CD14-positive monocyte (primary cell): ENCODE measurements around the gene FBF1. TPM values are rescaled to one million over a fixed set of nuclear protein-coding genes. Genes with fewer than 3 reads are reported as not detected.

Experiments used
- DNase-seq, 3 donors: peaks; one replicate each; pipeline ENCODE4 v3.0.0-alpha.2; 2011 to 2022
- H2AFZ ChIP-seq: 2 replicates; pipeline ENCODE4 v1.6.0; 2012; ENCODE audit warnings: mild to moderate bottlenecking, low read depth, low read length, inconsistent platforms; ENCODE audit not compliant: insufficient read depth, poor library complexity, severe bottlenecking
- H3K27ac ChIP-seq, 2 donors: 1 replicate in 1 of 2; 2 replicates in 1 of 2; pipeline ENCODE4 v1.5.1; 2012 to 2013; ENCODE audit warnings: low read length in 2 of 2, control low read depth in 1 of 2, inconsistent platforms in 1 of 2, low read depth in 1 of 2, mild to moderate bottlenecking in 1 of 2
- H3K27me3 ChIP-seq, 2 donors: one replicate each; pipeline versions ENCODE4 v1.6.0 to v1.6.1; 2011 to 2013; ENCODE audit warnings: low read length in 2 of 2; ENCODE audit not compliant: control insufficient read depth in 2 of 2, insufficient read depth in 2 of 2
- H3K36me3 ChIP-seq, 2 donors: replicated peaks in 1 of 2; 1 replicate in 1 of 2; 2 replicates in 1 of 2; pipeline versions ENCODE4 v1.5.1 to v1.6.1; 2012 to 2013; ENCODE audit warnings: low read length in 2 of 2, control low read depth in 1 of 2, inconsistent platforms in 1 of 2, mild to moderate bottlenecking in 1 of 2; ENCODE audit not compliant: insufficient read depth in 2 of 2, control insufficient read depth in 1 of 2
- H3K4me1 ChIP-seq, 2 donors: 1 replicate in 1 of 2; 2 replicates in 1 of 2; pipeline versions ENCODE4 v1.5.1 to v1.6.1; 2012 to 2013; ENCODE audit warnings: low read length in 2 of 2, control low read depth in 1 of 2, inconsistent platforms in 1 of 2, mild to moderate bottlenecking in 1 of 2, moderate library complexity in 1 of 2; ENCODE audit not compliant: insufficient read depth in 2 of 2, control insufficient read depth in 1 of 2
- H3K4me2 ChIP-seq: replicated peaks from 2 replicates; pipeline ENCODE3; 2012; ENCODE audit warnings: low read length, moderate library complexity, mild to moderate bottlenecking; ENCODE audit not compliant: poor library complexity, severe bottlenecking; ENCODE audit errors: extremely low read depth
- H3K4me3 ChIP-seq, 3 experiments: fragments of 200-600 bp in 1 of 3; sonication (generic) in 1 of 3; replicated peaks in 1 of 3; 1 replicate in 2 of 3; 2 replicates in 1 of 3; pipeline ENCODE4 v1.5.1; 2011 to 2013; ENCODE audit warnings: low read length in 3 of 3, mild to moderate bottlenecking in 3 of 3, control low read depth in 2 of 3, low read depth in 2 of 3, inconsistent platforms in 1 of 3, moderate library complexity in 1 of 3
- H3K79me2 ChIP-seq: 2 replicates; pipeline ENCODE4 v1.6.0; 2012; ENCODE audit warnings: mild to moderate bottlenecking, control low read depth, inconsistent platforms, low read length, moderate library complexity; ENCODE audit not compliant: insufficient read depth
- H3K9ac ChIP-seq: 2 replicates; pipeline ENCODE4 v1.6.0; 2017; ENCODE audit warnings: low read length, mild to moderate bottlenecking; ENCODE audit not compliant: insufficient read depth, poor library complexity, severe bottlenecking
- H3K9me3 ChIP-seq, 2 donors: replicated peaks in 1 of 2; 1 replicate in 1 of 2; 2 replicates in 1 of 2; pipeline versions ENCODE4 v1.5.1 to v1.6.1; 2012 to 2013; ENCODE audit warnings: low read length in 2 of 2, control low read depth in 1 of 2; ENCODE audit not compliant: control insufficient read depth in 1 of 2, insufficient read depth in 1 of 2
- H4K20me1 ChIP-seq: 2 replicates; pipeline ENCODE4 v1.6.0; 2012; ENCODE audit warnings: mild to moderate bottlenecking, low read length, control low read depth, moderate library complexity; ENCODE audit not compliant: insufficient read depth
- H3K27ac Mint-ChIP-seq, 7 donors: one replicate each; pipeline ENCODE4 v1.8.0; 2020; ENCODE audit warnings: mild to moderate bottlenecking in 7 of 7, mixed read lengths in 7 of 7, moderate library complexity in 6 of 7, inconsistent platforms in 2 of 7
- H3K27me3 Mint-ChIP-seq, 3 donors: one replicate each; pipeline ENCODE4 v1.8.0; 2021 to 2022; ENCODE audit warnings: low read depth in 3 of 3, mild to moderate bottlenecking in 3 of 3, mixed read lengths in 3 of 3, moderate library complexity in 3 of 3, inconsistent platforms in 1 of 3
- H3K36me3 Mint-ChIP-seq, 2 donors: one replicate each; pipeline ENCODE4 v1.8.0; 2020; ENCODE audit warnings: mixed read lengths in 2 of 2, inconsistent platforms in 1 of 2, mild to moderate bottlenecking in 1 of 2
- H3K4me1 Mint-ChIP-seq: one replicate; pipeline ENCODE4 v1.8.0; 2020; ENCODE audit warnings: mild to moderate bottlenecking, mixed read lengths
- H3K4me3 Mint-ChIP-seq, 2 donors: one replicate each; pipeline ENCODE4 v1.8.0; 2020; ENCODE audit warnings: mild to moderate bottlenecking in 2 of 2, mixed read lengths in 2 of 2, moderate library complexity in 1 of 2
- H3K9me3 Mint-ChIP-seq, 7 donors: one replicate each; pipeline ENCODE4 v1.8.0; 2020 to 2022; ENCODE audit warnings: mixed read lengths in 7 of 7, mild to moderate bottlenecking in 6 of 7, moderate library complexity in 6 of 7, inconsistent platforms in 2 of 7
- WGBS: methylation state at CpG from one replicate; pipeline ENCODE4 v1.1.5; 2013; ENCODE audit warnings: missing lambda C conversion rate; ENCODE audit not compliant: insufficient coverage; 5-methylcytosine and 5-hydroxymethylcytosine counted together
- intact Hi-C, 2 donors: fragments of 100-400 bp; cut with micrococcal nuclease; formaldehyde crosslinking; loops; one replicate each; pipeline versions ENCODE4 v1.15.0 to v1.15.1; 2023
- polyA plus RNA-seq, 3 donors: library from polyadenylated mRNA; depleted of rRNA in 1 of 3; unstranded in 2 of 3; stranded (reverse) in 1 of 3; fragments of 300-500 nt in 2 of 3; fragments of >200 nt in 1 of 3; fragmentation: Illumina TruSeq in 2 of 3; gene quantifications; 1 replicate in 2 of 3; 2 replicates in 1 of 3; pipeline ENCODE4 v1.2.3, GENCODE V29; 2012 to 2021
- TF ChIP-seq, protein P1 (sequence below): fragments of 200-600 bp; IDR thresholded peaks from one replicate; pipeline ENCODE4 v1.8.0; 2022; ENCODE audit warnings: antibody characterized with exemption, mild to moderate bottlenecking

Gene FBF1
- polyA plus RNA-seq, 3 donors, result 0.32 to 4.4 (median 0.62) TPM

DNA sequence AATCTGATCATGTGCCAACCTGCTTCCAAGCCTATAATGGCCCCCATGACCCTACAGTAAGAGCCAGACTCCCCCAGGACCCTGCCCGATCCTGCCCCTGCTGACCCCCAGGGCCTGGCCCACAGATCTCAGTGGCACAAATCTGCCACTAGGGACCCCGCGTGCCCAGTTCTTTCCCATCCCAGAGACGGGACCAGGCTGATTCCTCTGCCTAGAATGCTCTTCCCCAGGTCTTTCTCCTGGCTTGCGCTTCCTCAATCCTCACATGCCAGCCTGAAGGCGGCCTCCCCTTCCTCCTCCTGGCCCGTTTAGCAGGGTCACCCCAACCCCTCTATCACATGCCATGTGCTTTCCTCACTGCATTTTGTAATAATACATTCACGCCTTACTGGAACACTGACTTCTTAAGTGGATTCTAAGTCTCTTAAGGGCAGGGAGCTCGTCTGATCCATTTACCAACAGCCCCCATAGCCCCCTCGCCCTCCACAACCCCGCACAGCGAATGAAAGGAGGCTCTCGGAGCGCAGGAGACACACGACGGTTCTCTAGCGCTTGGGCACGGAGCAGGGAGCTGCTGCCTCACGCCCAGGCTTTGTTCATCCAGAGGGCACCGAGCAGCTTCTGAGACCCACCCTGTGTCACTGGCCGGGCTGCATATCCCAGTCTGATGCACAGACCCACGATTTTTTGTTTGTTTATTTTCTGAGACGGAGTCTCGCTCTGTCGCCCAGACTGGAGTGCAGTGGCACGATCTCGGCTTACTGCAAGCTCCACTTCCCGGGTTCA is 45.3 kb downstream of the FBF1 start:
- peaks cover 31 to 51% of the 10 kb centered on the region in 2 donors for H3K36me3 Mint-ChIP-seq
- 32% methylated on average over 23 of the region's 28 CpGs for WGBS
- Histone ChIP-seq H2AFZ (peak overlapping the region; percentile 79), H3K4me3 (peak overlapping the region; percentile 55 to 82 (median 80)), H3K9me3 (no peaks in the 10 kb centered on the region), H3K4me1 (peaks cover 18 to 23% of the 10 kb centered on the region in 2 donors), H3K36me3 (peaks cover 35 to 44% of the 10 kb centered on the region in 2 donors), H3K79me2 (peaks cover 17% of the 10 kb centered on the region), H3K4me2 (peak overlapping the region; percentile 75), H3K9ac (peak overlapping the region; percentile 77), H3K27me3 (no peaks in the 10 kb centered on the region), H4K20me1 (peaks cover 23% of the 10 kb centered on the region), H3K27ac (peak overlapping the region in 1 of 2 donors; percentile 79)
- peak overlapping the region; percentile 79 to 95 (median 91) for H3K27ac Mint-ChIP-seq
- H3K4me3 Mint-ChIP-seq, result peak overlapping the region; percentile 80 to 90
- intact Hi-C loops, result loop anchor here in 1 of 2 donors (5.0 kb wide), 1 partner anchor 38 kb away; the partner anchor contains the start of gene WBP2
- DNase-seq, result peak in 2 of 3 donors; percentile 30 to 39
- peaks cover 0 to 5% (median 2%) of the 10 kb centered on the region in 3 donors for H3K27me3 Mint-ChIP-seq
- peaks cover 22% of the 10 kb centered on the region for H3K4me1 Mint-ChIP-seq
- H3K9me3 Mint-ChIP-seq, result peaks cover 0 to 2% (median 0%) of the 10 kb centered on the region in 7 donors
- TF ChIP-seq, protein P1, sequence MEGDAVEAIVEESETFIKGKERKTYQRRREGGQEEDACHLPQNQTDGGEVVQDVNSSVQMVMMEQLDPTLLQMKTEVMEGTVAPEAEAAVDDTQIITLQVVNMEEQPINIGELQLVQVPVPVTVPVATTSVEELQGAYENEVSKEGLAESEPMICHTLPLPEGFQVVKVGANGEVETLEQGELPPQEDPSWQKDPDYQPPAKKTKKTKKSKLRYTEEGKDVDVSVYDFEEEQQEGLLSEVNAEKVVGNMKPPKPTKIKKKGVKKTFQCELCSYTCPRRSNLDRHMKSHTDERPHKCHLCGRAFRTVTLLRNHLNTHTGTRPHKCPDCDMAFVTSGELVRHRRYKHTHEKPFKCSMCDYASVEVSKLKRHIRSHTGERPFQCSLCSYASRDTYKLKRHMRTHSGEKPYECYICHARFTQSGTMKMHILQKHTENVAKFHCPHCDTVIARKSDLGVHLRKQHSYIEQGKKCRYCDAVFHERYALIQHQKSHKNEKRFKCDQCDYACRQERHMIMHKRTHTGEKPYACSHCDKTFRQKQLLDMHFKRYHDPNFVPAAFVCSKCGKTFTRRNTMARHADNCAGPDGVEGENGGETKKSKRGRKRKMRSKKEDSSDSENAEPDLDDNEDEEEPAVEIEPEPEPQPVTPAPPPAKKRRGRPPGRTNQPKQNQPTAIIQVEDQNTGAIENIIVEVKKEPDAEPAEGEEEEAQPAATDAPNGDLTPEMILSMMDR, result no peak

DNA sequence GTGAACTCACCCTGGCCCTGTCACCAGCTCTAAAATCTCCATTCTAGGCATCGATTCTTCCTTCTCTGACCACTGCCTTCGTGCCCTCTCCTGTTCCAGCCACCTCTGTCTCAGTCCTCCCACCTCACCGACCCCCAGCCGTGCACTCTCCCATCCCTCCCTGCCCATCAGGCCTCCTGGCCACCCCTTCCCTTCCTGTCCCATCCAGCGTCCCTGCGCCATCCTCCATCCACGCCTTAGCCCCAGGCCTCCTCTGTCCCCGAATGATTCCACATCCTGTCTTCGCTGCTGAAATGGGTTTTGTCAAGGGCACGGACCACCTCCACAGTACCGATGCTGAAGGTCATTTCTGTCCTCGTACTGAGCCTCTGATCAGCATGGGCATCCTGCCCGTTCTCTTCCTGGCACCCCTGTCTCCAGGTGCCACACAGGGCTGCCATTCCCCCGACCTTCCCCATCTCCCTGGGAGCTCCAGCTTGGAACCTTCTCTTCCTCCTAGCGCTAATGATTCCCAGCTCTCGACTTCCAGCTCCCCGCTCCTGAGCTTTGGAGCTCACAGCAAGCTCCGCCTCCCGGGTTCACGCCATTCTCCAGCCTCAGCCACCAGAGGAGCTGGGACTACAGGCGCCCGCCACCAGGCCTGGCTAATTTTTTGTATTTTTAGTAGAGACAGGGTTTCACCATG is 46.7 kb downstream of the FBF1 start:
- Mint-ChIP-seq H3K4me1 (peaks cover 22% of the 10 kb centered on the region), H3K9me3 (peaks cover 0 to 2% (median 0%) of the 10 kb centered on the region in 7 donors), H3K4me3 (no peak overlapping the region), H3K27ac (peak overlapping the region in 1 of 7 donors; percentile 59), H3K27me3 (peaks cover 0 to 3% (median 2%) of the 10 kb centered on the region in 3 donors), H3K36me3 (peaks cover 28 to 46% of the 10 kb centered on the region in 2 donors)
- Histone ChIP-seq H2AFZ (no peak overlapping the region), H3K27me3 (no peaks in the 10 kb centered on the region), H3K4me3 (no peak overlapping the region), H3K79me2 (peaks cover 17% of the 10 kb centered on the region), H3K36me3 (peaks cover 26 to 44% of the 10 kb centered on the region in 2 donors), H3K4me1 (peaks cover 18 to 23% of the 10 kb centered on the region in 2 donors), H3K4me2 (no peak overlapping the region), H3K9me3 (no peaks in the 10 kb centered on the region), H4K20me1 (peaks cover 23% of the 10 kb centered on the region), H3K27ac (no peak overlapping the region), H3K9ac (no peak overlapping the region)
- intact Hi-C loops, result no loop called here
- TF ChIP-seq, protein P1, result no peak
- DNase-seq, result no peak
- 94% methylated on average over 18 of the region's 22 CpGs for WGBS
